22Rv1 (cell line): ENCODE data around the gene COBL.
A peak's percentile ranks its signal among the peaks of the same experiment; 100 is the strongest.

Source experiments
- H3K27ac ChIP-seq: fragments of 450-650 bp; 2 replicates; pipeline ENCODE4 v1.5.1; 2017
- ZFX ChIP-seq: fragments of 450-650 bp; IDR thresholded peaks from 2 replicates; pipeline ENCODE4 v1.6.1; 2017; ENCODE audit warnings: antibody characterized with exemption, borderline replicate concordance
- TF ChIP-seq, protein P1 (sequence below): fragments of 450-650 bp; IDR thresholded peaks from 2 replicates; pipeline ENCODE4 v1.5.1; 2017; ENCODE audit warnings: mild to moderate bottlenecking

The COBL gene

DNA sequence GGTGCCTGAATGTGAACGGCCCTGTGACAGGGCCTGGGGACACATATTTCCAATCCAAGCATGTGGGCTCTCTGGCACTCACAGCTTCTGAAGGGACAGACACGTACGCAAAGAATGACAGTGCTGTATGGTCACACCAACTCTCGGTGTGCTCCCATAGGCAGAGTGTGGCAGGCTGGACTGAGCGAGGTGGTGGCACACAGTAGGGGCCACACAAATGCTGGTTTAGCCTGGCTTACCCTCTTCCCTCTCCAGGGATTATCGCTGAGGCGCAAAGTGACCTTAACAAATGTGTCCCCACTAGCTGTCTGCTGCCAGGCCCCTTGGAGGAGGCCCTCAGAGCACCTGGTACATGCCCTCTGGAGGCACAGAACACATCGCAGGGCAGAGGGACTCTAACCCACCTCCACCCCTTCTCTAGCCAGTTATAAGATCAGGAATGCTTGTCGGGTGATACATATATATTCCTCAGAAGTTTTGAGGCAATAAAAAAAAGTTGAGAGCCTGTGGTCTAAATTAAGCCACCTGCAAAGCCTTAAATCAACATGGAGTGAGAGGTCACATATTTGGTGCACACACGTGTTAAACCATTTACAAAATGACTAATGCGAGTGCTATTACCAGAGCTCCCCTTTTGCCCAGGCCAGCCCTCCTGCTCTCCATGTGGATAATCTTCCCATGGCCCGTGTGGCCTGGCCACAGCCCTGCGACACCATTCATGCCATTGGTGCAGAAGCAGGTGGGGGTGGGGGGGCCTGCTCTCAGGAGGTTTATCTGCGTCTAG is 271.1 kb downstream of the COBL start:
- no peak overlapping the region for H3K27ac ChIP-seq
- TF ChIP-seq, protein P1, sequence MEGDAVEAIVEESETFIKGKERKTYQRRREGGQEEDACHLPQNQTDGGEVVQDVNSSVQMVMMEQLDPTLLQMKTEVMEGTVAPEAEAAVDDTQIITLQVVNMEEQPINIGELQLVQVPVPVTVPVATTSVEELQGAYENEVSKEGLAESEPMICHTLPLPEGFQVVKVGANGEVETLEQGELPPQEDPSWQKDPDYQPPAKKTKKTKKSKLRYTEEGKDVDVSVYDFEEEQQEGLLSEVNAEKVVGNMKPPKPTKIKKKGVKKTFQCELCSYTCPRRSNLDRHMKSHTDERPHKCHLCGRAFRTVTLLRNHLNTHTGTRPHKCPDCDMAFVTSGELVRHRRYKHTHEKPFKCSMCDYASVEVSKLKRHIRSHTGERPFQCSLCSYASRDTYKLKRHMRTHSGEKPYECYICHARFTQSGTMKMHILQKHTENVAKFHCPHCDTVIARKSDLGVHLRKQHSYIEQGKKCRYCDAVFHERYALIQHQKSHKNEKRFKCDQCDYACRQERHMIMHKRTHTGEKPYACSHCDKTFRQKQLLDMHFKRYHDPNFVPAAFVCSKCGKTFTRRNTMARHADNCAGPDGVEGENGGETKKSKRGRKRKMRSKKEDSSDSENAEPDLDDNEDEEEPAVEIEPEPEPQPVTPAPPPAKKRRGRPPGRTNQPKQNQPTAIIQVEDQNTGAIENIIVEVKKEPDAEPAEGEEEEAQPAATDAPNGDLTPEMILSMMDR = no peak
- TF ChIP-seq ZFX = no peak

DNA sequence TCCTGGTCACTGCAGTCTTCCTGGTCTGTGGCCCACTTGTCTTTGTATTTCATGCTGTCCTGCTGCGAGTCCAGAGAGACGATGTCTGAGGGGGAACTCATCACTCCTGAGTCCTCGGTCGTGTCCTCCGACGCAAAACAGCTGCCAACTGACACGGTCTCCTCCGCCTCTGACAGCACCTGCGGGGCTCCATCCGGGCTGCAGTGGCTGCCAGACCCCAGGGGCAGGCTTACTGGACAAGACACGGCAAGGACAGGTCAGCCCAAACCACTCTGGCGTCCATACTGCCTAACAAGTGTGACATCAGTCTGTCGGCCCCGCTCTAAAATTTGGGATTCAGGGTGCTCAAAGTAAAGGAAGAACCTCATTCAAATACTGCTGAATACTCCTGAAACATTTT is 273.1 kb downstream of the COBL start:
- no peak overlapping the region for H3K27ac ChIP-seq
- TF ChIP-seq ZFX = no peak
- TF ChIP-seq, protein P1 = no peak

DNA sequence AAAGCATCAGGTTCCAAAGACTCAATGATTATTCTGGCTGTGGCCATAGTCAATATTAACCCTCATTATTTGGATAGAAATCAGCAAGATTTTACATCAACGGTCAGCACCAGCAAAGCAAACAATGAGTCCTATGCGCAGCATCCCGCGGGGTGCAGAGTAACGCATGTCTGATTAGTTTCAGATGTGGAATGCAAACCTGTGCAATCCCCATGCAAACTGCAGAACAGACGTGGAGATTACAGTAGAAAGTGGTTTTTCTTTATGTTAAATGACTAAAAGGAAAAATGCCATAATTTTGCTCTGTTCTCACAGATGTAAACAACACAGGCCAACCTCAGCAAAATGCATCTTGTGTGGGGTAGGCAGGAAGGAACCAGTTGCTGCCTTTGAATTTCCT is 275.8 kb downstream of the COBL start:
- TF ChIP-seq ZFX = no peak
- TF ChIP-seq, protein P1 = no peak
- no peak overlapping the region for H3K27ac ChIP-seq

DNA sequence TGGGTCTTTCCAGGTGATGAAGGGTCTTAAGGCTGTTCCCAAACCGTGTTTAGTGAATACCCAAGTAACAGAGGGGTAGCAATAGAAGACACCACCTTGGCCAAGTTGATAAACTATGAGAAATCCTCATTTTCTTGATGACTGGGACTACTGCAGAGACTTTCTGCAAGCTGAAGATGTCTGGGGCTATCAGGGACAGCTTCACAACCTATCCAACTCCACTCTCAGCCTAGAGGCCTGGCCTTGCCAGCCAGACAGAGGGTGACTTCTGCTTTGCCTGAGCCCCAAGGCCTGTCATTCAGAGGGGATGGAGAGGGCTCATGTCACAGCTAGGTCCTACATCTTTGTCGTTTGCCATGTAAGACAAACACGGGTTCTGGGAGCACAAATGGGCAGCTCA is 278.0 kb downstream of the COBL start:
- no peak overlapping the region for H3K27ac ChIP-seq
- no peak for TF ChIP-seq ZFX
- TF ChIP-seq, protein P1 = no peak

DNA sequence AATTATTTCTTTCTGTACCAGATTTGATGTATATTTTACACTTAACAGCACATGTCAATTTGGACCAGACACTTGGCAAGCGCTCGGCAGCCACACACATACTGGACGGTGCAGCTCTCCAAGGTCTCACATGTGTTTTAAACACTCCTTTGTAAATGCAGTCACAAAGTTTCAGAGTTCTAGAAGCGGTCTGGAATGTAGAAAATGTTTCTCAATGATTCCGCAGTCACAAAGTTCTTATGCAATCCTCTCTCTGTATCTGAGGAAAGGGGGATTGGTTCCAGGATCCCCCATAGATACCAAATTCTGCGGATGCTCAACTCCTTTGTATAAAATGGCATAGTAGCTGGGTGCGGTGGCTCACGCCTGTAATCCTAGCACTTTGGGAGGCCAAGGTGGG is 280.9 kb downstream of the COBL start:
- TF ChIP-seq, protein P1 = no peak
- TF ChIP-seq ZFX = no peak
- H3K27ac ChIP-seq = no peak overlapping the region

DNA sequence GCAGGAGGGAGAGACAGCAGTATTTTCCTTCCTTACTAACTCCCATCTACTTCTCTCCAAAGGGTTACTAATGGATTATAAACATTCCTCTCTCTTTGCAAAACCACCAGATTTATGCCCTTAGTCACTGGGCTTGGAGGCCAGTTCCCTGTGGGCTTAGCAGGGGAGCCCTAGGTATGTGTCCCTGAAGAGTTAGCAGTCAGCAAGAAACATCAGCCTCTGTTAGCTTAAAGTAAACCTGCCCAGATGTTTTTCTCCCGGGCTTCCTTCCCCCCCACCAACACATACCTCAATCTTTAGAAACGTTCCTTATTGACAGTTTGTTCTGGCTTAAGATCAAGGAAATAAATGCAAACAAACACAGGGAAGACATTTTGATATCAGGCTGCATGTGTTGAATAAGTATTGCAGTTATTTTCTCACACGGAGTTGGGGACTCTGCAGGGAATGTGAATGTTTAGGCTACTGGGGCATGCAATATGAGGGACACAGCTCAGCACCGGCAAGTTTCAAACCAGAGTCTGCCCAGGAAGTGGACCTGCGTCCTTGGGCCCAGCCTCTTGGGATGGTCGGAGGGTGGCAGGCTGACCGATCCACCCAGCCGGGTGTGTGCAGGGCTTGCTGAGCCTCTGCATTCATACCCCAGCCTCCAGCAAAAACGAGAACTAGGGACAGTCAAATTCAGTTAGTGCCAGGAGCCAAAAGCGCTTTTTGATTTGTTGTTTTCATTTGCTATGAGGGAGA is 281.9 kb downstream of the COBL start:
- H3K27ac ChIP-seq = peak overlapping the region; percentile 37; the same call in 1 of the 2 replicates
- no peak for TF ChIP-seq ZFX
- TF ChIP-seq, protein P1 = no peak
